VCaP (cell line): Measurements from ENCODE around the gene EPS8L3.
"Not testable (repeated sequence)": the region's sequence is repeated elsewhere in the genome, so short reads cannot be mapped to it uniquely, and the experiment has no call there.

ENCODE experiments used
- H3K27ac ChIP-seq: fragments of 450-650 bp; 2 replicates; pipeline ENCODE4 v1.5.1; 2017
- TF ChIP-seq, protein P1 (sequence below): fragments of 450-650 bp; conservative IDR thresholded peaks from 2 replicates; pipeline ENCODE4 v1.5.1; 2017; ENCODE audit warnings: mild to moderate bottlenecking, moderate library complexity

EPS8L3 gene

GRCh38 chr1:109770331-109771095 is 6.8 kb upstream of the EPS8L3 start:
- TF ChIP-seq, protein P1, sequence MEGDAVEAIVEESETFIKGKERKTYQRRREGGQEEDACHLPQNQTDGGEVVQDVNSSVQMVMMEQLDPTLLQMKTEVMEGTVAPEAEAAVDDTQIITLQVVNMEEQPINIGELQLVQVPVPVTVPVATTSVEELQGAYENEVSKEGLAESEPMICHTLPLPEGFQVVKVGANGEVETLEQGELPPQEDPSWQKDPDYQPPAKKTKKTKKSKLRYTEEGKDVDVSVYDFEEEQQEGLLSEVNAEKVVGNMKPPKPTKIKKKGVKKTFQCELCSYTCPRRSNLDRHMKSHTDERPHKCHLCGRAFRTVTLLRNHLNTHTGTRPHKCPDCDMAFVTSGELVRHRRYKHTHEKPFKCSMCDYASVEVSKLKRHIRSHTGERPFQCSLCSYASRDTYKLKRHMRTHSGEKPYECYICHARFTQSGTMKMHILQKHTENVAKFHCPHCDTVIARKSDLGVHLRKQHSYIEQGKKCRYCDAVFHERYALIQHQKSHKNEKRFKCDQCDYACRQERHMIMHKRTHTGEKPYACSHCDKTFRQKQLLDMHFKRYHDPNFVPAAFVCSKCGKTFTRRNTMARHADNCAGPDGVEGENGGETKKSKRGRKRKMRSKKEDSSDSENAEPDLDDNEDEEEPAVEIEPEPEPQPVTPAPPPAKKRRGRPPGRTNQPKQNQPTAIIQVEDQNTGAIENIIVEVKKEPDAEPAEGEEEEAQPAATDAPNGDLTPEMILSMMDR, result no peak
- H3K27ac ChIP-seq, result no peak overlapping the region

- TF ChIP-seq, protein P1, result no peak
- H3K27ac ChIP-seq, result no peak overlapping the region
These were observed 5.8 kb upstream of the EPS8L3 start for GRCh38 chr1:109769330-109770078.

DNA sequence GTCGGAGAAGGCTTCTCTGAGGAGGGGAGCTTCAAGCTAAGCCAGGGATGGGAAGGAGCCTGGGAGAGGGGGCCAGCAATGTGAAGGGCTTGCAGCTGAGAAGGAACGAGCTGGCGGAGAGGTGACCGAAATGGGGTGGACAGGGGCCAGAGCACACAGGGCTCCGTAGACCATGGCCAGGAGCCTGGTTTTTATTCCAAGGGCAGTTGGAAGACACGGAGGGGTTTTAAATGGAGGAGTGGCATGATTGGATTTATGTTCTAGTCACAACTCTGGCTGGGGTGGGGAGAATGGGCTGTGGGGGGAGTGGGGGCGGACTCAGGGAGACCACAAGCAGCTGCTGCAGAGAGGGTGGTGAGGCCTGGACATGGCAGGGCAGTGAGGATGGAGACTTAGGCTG is 5.1 kb upstream of the EPS8L3 start:
- H3K27ac ChIP-seq, result no peak overlapping the region
- TF ChIP-seq, protein P1, result no peak

GRCh38 chr1:109768335-109768650 is 4.6 kb upstream of the EPS8L3 start:
- TF ChIP-seq, protein P1, result no peak
- H3K27ac ChIP-seq, result no peak overlapping the region

DNA sequence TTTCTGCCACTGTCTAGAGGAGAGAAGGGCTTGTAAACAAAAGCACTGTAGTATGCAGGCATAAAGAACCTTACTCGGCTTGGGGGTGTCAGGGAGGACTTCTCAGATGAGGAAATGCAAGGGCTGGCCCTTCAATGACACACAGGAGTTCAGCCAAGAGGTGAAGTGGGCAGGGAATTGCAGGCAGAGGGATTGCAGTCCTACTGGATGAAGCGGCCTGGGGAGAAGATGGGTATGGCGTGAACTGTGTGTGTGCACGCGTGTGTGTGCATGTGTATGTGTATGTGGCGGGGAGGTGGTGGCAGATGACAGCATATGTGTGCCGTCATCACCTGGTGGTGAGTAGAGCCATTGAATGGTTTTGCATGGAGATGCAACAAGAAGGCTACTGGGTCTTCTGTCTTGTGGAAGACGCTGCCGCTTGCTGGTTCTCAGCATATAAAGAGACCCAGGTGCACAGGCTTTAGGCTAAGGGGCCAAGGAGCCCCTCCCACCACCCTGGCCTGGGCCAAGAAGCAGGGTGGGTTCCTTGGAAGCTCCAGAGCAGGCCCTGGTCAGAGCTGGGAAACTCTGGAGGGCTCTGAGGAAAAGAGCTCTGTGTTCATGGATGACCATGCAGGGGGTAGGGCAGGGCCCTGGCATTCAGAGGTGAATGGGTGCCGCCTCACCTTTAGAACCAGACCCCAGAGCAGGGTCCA is 4.1 kb upstream of the EPS8L3 start:
- TF ChIP-seq, protein P1, result no peak
- H3K27ac ChIP-seq, result no peak overlapping the region

GRCh38 chr1:109766991-109767636 is 3.4 kb upstream of the EPS8L3 start:
- not testable (repeated sequence) for H3K27ac ChIP-seq

GRCh38 chr1:109765896-109766615 is 2.3 kb upstream of the EPS8L3 start:
- TF ChIP-seq, protein P1, result no peak

More at GRCh38 chr1:109765896-109766615, 2.3 kb upstream of the EPS8L3 start:
- no peak overlapping the region for H3K27ac ChIP-seq
